GM19328 (cell line): Measurements from ENCODE around the gene PDGFRB.

Experiments used
- ATAC-seq: cut with Tn5 transposase; IDR thresholded peaks from one replicate; pipeline ENCODE4 v1.9.1; 2021; ENCODE audit warnings: mild to moderate bottlenecking, moderate library complexity; ENCODE audit not compliant: unreplicated experiment

PDGFRB gene

DNA sequence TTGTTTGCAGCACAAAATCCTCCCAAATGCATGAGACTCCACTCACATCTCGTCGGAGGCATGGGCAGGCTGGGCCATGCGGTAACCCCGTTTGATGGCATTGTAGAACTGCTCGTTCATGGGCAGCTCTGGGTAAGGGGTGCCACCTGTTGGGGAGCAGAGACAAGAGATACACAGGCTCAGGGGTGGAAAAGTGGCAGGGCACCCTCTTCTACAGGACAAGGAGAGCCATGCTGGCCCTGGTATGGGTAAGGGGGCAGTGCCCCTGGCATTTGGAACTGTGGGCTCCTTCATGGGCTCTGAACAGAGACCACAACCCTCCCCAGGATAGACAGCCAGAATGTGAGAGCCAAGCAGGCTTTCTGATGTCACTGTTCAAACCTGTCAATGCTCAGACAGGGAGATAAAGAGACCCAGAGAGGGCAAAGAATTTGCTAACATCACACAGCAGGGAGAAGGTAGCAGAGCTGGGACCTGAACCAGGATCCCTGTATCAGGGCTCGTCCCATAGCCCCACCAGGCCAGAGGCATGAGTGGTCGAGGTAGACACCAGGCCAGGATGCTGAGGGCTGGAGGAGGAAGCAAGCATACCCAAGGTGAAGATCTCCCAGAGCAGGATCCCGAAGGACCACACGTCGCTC lies 36.1 kb downstream of the PDGFRB start:
- ATAC-seq = no peak

DNA sequence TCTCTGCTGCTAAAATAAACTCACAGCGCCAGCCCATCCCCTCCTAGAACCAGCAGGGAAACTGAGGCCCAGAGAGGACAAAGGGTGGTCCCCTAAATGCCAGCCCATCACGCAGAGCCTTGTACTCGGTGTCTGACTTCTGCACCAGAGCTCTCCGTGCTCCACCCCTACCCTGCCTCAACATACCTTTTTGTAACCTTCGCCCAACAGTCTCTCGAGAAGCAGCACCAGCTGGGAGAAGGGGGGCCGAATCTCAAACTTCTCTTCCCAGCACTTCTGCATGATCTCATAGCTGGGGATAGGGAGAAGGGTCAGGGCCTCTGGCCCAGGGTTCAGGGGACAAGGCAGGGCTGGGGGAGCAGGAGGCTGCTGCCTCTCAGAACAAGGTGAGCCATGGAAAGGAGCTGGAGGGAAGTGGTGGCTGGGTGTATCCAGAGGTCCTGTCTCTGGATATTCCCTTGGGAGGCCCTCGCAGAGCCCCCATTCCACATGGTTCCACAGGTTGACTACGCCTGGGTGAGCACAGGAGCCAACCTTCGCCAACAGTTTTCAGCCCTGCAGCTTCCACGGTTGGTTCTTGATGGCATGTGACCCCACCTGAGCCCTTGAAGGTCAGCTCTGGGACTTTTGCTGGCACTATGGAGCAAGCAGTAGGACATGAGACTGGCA lies 37.0 kb downstream of the PDGFRB start:
- no peak for ATAC-seq

DNA sequence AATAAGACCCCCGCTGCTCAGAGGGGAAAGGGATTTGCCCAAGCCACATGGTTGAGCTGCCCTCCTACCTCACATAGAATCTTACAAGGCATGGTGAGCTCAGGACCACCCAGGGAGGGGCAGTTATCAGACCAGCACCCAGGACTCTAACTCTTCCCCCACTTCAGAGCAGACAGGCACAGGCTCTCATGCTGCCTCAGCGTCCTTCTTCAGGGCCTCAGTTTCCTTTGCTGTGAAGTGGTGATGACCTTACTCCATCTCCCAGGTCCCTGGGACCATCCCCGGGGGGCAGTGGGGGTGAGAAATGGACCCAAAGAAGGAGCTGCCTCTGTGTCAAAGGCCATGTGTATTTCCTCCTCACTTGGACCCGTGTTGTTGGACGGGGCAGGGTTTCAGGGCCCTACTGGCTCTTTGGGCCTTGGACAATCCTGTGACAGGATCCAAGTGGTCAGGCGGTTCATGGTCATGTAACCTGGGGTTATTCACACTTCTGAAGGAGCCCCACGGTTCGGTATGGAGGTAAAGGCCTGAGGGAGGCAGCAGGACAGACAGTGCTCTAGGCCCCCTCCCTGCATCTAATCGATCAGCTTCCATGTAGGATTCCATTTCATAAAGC lies 37.6 kb downstream of the PDGFRB start:
- no peak for ATAC-seq

DNA sequence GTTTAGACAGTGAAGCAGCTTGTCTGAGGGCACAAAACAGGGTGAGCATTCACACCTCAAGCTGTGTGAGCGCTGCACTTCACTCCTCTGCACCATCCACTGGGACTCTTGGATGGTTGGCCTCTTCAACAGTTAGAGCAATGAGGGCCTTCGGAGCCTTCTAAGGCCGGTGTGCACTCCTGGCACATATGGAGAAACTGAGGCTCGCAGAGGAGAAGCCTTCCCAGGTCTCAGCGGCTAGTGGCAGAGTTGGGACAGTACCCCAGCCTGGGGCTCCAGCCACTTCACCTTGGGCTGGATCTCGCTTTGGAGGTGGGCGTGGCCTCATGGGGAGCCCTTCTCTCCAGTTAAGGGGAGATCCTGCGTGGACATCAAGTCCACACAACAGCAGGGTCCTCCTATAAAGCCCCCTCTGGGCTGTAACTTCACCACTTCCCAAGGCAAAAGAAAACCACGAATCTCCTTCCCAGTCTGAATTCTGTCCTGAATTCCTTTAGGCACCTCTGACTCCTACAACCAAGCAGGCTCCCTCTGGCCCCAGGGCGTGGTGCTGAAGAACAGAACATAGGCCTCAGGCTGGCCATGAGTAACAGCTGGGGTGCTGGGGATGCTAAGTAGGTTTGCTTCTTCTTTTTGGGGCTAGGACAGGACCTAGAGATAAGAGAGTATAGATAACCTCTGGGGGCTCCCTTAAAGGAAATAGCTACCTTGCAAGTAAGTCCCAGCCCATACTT lies 38.8 kb downstream of the PDGFRB start:
- ATAC-seq = no peak

DNA sequence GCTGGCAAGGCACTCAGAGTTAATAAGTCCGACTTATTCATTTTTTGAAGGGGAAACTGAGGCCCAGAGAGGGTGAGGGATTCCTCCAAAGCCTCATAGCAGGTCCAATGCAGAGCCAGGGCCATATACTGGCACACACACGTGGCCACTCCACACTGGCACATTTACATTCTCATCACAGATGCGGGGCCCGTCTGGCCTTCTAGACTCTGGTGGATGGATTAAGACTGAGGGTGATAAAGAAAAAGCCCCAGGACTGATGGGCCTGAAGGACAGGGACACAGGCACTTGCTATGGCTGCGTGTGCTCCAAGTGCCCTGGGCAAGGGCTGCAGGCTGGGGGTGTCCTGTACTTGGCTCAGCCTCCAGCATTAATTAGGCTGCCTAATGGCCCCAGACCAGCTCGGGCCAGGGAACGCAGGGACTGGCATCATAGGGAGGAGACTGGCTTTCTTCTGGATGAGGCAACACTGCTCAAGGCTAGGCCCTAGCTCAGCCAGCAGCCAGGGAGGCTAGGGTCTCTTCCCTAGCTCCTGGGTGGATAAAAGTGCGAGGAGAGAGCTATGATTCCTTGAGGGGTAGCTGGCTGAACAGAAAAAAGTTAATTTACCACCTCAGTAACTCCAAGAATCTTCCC lies 40.8 kb downstream of the PDGFRB start:
- ATAC-seq = no peak

DNA sequence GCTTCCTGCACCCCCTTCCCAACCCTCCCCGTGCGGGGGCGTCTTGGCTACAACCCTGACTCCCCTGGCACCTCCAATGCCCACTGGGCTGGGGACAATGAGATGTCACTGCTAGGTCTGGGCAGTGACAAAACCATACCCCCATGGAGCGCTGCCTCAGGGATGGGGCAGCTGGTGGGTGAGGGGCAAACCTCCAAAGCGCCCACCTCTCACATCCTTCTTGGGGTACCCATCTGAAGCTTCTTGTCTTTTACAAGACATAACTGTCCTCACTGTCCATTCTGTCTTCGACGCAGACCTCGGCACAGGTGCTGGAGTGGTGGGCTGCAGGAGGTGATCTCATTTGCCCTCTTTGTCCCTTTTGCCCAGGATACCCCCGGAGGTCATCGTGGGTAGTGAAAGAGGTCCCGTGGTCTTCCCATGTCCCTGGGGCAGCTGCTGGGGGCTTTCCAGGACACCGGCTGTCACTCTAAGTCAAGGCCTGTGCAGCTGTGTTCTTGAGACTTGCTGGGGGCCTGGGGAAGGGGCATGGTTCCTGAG lies 41.5 kb downstream of the PDGFRB start:
- no peak for ATAC-seq

DNA sequence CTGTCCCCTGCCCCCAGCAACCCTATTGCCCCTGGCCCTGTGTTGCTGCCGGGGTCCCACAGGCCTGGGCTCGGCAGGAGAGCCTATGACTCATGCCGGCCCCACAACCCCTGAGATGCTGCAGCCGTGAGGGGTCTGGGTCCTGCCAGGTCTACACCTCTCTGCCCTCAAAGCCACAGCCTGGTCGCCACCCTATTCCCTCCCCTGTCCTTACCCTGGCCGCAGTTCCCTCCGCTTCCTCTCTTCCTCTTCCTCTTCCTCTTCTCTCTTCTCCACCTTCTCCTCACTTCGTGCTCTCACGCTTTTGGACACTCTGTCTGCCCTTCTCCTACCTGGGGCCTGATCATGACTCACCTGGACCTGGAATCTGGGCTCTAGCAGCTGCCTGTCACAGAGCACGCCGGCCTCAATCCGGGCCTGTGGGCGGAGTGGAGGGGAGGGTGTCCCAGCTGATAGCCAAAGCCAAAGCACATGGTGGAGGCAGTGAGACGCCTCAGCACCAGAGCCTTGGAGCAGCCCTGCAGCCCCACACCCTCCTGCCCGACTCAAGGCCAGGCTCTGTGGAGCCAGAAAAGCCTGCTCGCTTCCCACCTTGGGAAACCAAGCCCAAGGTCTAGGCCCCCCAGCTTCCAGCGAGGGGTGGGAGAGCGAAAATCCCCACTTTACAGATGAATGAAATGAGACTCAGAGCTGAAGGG lies 42.4 kb downstream of the PDGFRB start:
- no peak for ATAC-seq

DNA sequence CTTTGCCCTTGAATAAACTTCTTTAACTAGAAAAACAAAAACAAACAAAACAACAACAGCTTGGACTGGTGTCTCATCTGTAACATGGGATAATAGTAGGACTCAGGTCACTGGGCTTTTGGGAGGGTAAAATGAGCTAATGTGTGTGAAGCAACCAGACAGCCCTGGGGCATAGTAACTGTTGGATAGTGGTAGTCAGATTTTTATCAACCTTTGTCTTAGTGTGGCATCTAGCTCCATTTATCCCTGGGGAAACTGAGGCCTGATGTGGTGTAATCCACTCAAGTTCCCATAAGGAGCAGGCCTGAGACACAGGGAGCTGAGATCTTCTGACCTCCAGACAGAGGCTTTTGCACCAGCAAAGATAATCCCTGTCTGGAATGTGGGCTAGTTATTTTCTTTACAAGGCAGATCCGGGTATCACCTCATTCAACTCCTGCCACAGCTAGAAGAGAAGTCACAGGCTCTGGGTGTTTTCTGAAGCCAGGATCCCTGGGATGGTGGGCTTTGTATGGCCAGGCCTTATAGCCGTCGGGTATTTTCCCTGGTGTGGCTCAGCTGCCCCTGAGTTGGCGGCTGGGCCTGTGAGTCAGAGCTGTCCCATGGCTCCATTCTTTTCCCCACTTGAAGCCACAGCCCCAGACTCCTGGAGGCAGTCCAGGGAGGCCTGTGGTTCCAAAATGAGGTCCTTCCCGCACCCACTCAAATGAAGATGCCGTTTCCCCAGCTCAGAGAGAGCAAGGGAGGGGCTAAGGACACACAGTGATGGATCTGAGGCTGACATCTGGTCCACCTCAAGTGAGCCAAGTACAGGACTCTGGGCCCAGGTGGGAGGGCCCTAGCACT lies 43.2 kb downstream of the PDGFRB start:
- ATAC-seq = no peak

DNA sequence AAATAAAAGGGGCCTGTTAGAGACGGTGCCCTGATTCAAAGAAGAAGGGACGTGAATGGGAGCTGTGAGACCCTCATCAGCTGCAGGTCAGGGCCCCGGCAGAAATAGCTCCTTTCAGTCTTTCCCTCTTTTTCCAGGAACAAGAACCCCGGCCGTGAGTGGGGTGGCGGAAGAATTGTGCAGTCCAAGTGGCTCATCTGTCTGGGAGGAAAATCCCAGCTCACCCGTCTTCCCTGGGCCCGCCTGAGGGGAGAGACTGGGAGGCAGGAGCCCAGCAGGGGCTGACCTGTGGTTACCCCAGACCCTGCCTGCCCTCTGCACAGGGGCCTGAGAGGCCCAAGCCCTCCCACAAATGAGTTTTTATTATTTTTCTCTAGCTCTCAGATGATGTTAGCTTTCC lies 44.5 kb downstream of the PDGFRB start:
- no peak for ATAC-seq

DNA sequence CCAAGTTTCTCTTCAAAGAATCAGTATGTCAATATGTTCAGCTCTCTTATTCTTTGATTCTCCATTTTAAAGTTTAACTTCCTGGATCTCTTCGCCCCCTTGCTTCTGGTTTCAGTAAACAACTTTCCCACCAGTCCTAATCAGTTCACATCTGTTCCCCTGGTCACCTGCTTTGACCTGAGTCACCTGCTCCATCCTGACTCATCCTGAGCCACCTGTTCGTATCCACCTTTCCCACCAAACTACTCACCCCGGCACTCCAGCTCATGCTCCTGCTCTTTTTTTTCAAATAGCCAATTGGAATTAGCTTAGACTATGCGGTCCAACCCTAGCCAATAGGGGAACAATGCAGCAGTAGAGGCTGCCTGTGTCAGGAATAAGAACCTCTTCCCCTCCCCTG lies 45.7 kb downstream of the PDGFRB start:
- no peak for ATAC-seq

DNA sequence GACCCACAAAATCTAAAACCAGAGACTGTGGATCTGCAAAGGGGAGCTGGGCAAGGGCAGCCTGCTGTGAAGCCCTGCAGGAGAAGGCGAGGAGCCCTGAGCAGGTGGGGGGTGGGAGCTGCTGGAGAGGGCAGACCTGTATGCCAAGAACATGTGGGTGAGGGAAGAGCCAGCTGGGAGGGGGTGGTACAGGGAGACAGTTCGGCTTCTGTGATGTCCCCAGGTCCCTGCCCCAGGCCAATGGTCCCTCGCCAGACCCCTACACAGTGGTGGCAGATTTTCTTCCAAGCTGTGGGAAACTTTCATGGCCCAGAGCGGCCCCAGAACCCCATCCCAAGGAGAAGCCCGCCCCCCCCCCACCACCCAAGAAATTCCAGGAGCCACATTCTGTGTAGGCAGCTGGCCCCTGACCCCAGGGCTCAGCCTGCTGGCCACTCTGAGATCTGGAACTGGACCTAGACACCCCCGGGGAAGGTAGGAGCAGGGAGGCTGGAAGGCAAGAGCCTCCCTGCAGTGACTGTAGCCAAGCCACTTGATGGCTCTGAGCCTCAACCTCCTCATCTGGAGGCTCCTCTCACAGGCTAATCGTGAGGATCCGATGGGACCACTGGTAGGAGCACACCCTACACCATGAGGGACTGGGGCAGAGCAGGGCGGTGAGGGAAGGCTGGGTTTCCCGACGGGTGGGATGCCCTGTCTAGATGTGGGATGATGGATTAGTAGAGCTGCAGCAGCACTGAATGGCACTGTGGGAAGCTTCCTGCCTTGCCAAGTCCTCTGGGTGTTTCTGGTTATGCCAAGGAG lies 46.7 kb downstream of the PDGFRB start:
- ATAC-seq = no peak

DNA sequence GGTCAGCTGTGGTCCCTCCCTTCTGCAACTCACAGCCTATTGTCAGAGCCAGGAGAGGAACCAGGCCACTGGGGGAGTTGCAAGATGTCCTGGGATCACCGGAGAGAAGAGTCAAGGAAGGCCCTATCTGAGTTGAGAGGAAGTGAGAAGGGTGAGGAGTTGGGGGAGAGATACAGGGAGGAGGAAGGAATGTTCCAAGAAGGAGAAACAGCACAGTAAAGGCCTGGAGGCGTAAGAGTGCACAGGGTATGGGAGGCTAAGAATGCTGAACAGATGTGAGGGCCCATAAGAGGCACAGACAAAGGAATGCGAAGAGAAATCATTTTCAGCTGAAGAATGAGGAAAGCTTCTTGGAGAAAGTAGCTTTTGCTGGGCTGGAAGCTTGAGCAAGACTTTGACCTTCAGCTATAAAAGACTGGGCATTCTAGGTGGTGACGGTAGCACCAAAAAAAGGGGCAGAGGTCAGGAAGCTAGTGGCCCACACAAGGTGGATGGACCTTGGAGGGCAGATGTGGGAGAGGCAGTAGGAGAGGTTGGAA lies 47.7 kb downstream of the PDGFRB start:
- ATAC-seq = no peak

DNA sequence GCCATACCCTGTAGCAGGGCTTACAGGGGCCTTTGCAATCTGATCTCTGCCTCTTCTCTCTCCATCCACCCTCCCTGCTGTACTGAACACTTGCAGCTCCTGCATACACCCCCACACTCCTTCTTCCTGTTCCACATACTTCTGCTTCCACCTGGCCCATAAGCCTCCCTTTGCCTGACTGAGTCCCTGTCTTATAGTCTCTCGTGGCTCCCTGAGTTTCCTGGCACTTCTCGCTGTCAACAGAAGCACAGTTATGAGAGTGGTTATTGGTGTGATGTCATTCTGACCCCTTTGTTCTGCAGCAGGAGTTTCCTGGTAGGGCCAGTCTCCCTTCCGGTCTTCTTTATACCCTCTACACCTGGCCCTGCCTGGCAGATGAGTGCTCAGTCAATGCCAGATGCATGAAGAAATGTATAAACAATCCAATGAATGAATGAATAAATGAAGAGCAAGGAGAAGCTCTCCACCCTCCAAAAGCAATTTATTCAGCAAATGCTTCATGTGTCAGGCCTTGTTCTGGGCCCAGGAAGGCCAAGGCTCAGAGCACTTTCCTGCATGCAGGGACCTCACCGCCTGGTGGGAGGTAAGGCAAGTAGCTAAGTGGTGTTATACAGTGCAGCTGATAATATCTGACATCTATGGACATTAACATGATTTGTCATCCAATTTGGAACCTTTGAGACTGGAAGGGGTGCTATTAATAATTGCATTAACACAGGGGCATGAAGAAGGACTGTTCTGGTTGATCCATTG lies 48.8 kb downstream of the PDGFRB start:
- no peak for ATAC-seq

DNA sequence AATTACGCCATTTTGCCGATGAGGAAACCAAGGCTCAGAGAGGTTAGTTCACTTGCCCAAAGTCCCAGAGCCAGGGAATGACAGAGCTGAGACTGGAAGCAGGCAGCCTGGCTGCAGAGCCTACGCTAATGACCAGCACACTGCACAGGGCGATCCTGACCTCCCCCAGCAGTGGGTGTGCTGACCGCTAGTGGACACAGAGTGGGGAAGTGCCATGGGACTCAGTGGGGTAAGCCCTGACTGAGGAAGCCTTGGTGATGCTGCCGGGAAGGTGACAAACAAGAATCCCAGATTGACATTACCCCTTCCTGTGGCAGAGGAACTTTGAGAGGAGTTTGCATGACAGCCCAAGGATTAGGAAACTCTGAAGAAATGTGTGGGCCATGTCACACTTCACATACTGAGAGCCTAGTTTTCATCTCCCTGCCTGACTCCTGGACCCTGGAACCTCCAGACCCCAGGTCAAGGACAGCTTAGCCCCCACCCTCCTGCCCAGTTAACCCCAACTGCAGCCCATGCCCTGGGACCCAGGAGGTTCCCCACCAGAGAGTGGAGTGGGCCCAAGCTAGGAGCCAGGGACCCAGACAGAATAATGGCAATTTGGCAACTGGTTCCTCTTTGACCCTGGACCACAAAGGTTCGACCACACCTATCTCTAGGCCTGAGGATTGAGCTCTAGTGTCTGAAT lies 49.6 kb downstream of the PDGFRB start:
- no peak for ATAC-seq

DNA sequence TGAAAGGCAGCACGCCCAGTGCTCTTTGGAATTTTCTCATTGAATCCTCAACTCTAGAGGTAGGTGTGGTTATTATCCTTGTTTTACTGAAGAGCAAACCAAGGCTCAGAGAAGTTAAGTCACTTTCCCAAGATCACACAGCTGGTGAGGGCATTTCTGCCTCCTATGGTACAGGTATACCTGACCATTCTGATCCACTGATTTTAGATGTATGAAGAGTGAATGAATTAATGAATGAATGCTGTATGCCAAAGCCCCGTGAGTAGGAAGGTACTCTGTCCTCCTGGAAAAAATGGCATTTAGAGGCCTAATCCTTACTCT lies 51.1 kb downstream of the PDGFRB start:
- no peak for ATAC-seq

DNA sequence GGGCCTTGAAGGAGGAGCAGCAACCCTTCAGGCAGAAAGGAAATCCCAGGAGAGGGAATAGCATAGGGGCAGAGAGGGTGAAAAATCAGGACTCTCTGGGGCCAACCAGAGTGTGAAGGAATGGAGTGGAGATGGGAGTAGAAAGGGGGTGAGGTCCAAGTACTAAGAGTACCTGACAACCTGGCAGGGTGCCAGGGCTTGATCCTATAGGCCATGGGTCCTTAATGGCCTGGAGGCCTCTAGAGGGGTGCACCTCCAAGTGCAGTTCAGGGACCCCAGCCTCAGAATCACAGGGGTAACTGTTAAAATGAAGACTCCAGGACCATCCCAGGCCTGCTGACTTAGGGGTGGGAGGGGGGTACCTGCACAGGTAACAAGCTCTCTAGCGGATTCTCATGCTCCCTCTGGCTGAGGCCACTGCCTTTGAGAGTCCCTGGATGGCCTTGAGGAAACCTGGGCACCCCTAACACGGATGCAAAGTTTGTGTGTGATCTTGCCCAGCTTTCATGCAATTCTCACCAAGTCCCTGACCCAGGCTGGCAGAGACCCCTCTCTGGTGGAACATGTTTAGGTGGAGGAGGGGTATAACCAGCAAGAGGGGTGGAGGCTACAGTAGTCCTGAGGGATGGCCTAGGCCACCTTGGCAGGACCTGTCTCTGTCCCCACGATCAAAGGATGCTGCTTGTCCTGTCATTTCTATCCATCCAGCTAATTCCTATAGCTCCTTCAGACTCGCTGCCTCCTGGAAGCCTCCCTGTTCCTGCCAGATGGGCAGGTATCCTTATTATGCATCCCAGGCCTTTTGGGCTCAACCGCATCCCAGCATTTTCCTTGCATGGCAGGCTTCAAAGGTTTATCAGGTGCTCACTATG lies 51.7 kb downstream of the PDGFRB start:
- no peak for ATAC-seq
